Ovary (tissue), 9 donors: ENCODE data around the gene VPS36. TPM values are rescaled to one million over a fixed set of nuclear protein-coding genes. Genes with fewer than 3 reads are reported as not detected.

ENCODE experiments used
- DNase-seq, 5 donors: peaks; one replicate each; pipeline ENCODE4 v3.0.0-alpha.2; 2019 to 2020
- H3K27ac ChIP-seq, 2 donors: fragments of 200-600 bp; one replicate each; pipeline versions ENCODE4 v1.5.1 to v1.8.0; 2019 to 2022
- H3K27me3 ChIP-seq: fragments of 200-600 bp; one replicate; pipeline ENCODE4 v1.8.0; 2022
- H3K36me3 ChIP-seq: fragments of 200-600 bp; sonication (generic); one replicate; pipeline ENCODE4 v1.5.1; 2019
- H3K4me1 ChIP-seq: one replicate; pipeline ENCODE4 v1.8.1; 2013; ENCODE audit warnings: mild to moderate bottlenecking, moderate library complexity; ENCODE audit not compliant: insufficient read depth
- H3K4me3 ChIP-seq: fragments of 200-600 bp; sonication (generic); one replicate; pipeline ENCODE4 v1.5.1; 2017
- H3K9me3 ChIP-seq, 2 donors: fragments of 200-600 bp in 1 of 2; sonication (generic) in 1 of 2; one replicate each; pipeline versions ENCODE4 v1.5.1 to v1.8.1; 2013 to 2019; ENCODE audit warnings: mild to moderate bottlenecking in 1 of 2, moderate library complexity in 1 of 2
- EP300 ChIP-seq: sonication (generic); formaldehyde crosslinking; IDR thresholded peaks from one replicate; pipeline ENCODE4 v1.6.1; 2017; ENCODE audit warnings: antibody characterized with exemption
- POLR2A ChIP-seq: fragments of 450-650 bp; IDR thresholded peaks from one replicate; pipeline ENCODE4 v1.6.1; 2017; ENCODE audit warnings: antibody characterized with exemption, mild to moderate bottlenecking, moderate library complexity
- WGBS, 3 donors: extraction: QIAGEN DNeasy Blood & Tissue Kit in 1 of 3; methylation state at CpG; one replicate each; pipeline versions ENCODE4 v1.1.5 to v1.1.7; 2013 to 2017; 5-methylcytosine and 5-hydroxymethylcytosine counted together
- intact Hi-C, 4 donors: fragments of 100-400 bp; cut with DNase I; formaldehyde crosslinking; loops; one replicate each; pipeline versions ENCODE4 v1.11.0 to v1.15.1; 2022 to 2023
- polyA plus RNA-seq, 2 donors: library from polyadenylated mRNA; stranded (reverse); fragments of 200-250 nt in 1 of 2; fragments of 350-450 nt in 1 of 2; fragmentation: Illumina TruSeq in 1 of 2; extraction: RNeasy Lipid Tissue Mini Kit (QIAGEN cat#74804) in 1 of 2; gene quantifications; one replicate each; pipeline ENCODE4 v1.2.3, GENCODE V29; 2013 to 2014
- total RNA-seq, 7 donors: library from RNA; depleted of rRNA in 2 of 7; stranded (reverse); fragments of >200 nt in 2 of 7; fragmentation: NEBNext Ultra II Directional in 3 of 7; extraction: Animal tissue kit (Norgen Biotek cat#: 25700) in 3 of 7; gene quantifications; one replicate each; pipeline versions ENCODE4 v1.1.0 to v1.2.4, GENCODE V29; 2016 to 2023
- TF ChIP-seq, protein P1 (sequence below), 3 donors: fragments of 450-650 bp in 2 of 3; fragments of 200-600 bp in 1 of 3; IDR thresholded peaks; one replicate each; pipeline versions ENCODE4 v1.5.1 to v1.8.0; 2016 to 2022; ENCODE audit warnings: antibody characterized with exemption in 3 of 3, mild to moderate bottlenecking in 1 of 3
- donor health status: DM: no; HTN: no; CAD: no; lungs with moderate emphysema.
- donor health status: DM: no; HTN: no; CAD: no.
- donor health status: Bipolar disorder and iron deficiency.
- donor health status: DM: yes; HTN: yes; CAD: no.
- donor health status: DM: no; HTN: no; CAD: no.
- donor health status: DM: yes; HTN: yes; CAD: no.

Gene VPS36
- total and polyA plus RNA-seq, 9 donors, result 15.0 to 54.7 (median 32.3) TPM

DNA sequence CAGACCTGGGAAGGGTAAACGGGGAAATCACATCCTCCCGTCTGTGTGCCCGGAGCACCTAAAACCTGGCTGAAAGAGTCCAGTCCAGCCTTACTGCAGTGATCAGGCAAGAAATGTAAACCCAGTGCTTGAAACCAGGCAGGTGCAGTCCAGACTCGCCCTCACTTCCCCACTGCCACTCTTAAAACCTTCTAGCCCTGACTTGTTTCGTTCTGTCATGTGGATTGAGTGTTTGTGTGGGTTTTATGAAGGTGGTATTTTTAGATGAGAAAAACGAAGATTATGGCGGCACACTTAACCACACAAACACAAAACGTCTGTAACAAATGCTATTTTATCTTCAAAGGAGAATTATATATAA is 4.0 kb upstream of the VPS36 start:
- H3K27me3 ChIP-seq, result no peaks in the 10 kb centered on the region
- no peaks in the 10 kb centered on the region for H3K9me3 ChIP-seq
- DNase-seq, result no peak
- no peak for TF ChIP-seq EP300
- TF ChIP-seq, protein P1, sequence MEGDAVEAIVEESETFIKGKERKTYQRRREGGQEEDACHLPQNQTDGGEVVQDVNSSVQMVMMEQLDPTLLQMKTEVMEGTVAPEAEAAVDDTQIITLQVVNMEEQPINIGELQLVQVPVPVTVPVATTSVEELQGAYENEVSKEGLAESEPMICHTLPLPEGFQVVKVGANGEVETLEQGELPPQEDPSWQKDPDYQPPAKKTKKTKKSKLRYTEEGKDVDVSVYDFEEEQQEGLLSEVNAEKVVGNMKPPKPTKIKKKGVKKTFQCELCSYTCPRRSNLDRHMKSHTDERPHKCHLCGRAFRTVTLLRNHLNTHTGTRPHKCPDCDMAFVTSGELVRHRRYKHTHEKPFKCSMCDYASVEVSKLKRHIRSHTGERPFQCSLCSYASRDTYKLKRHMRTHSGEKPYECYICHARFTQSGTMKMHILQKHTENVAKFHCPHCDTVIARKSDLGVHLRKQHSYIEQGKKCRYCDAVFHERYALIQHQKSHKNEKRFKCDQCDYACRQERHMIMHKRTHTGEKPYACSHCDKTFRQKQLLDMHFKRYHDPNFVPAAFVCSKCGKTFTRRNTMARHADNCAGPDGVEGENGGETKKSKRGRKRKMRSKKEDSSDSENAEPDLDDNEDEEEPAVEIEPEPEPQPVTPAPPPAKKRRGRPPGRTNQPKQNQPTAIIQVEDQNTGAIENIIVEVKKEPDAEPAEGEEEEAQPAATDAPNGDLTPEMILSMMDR (IDR thresholded peaks at IDR 0.05), result no peak
- TF ChIP-seq POLR2A, result no peak
- H3K36me3 ChIP-seq, result no peaks in the 10 kb centered on the region
- peaks cover 3% of the 10 kb centered on the region for H3K4me1 ChIP-seq
- peak overlapping the region; percentile 55 for H3K4me3 ChIP-seq
- intact Hi-C loops, result loop anchor here in 2 of 4 donors (5.0 to 10.0 kb wide), 4 partner anchors 110 to 1002 kb away; partner anchors contain the start of gene INTS6 (in 1 of the 2)
- H3K27ac ChIP-seq, result peak overlapping the region; percentile 79 to 87
- WGBS, 3 donors, result 0 to 7% (median 2%) methylated on average over 8 of the region's 8 CpGs

GRCh38 chr13:52452470-52452869 is 2.0 kb upstream of the VPS36 start:
- no peak for DNase-seq
- TF ChIP-seq EP300 (no peak), POLR2A (no peak)
- TF ChIP-seq, protein P1 (IDR thresholded peaks at IDR 0.05), result no peak
- intact Hi-C loops, result loop anchor here in 2 of 4 donors (5.0 to 10.0 kb wide), 4 partner anchors 108 to 1000 kb away; partner anchors contain the start of gene INTS6 (in 1 of the 2)
- Histone ChIP-seq H3K4me1 (peaks cover 10% of the 10 kb centered on the region), H3K9me3 (no peaks in the 10 kb centered on the region), H3K27ac (no peak overlapping the region), H3K36me3 (no peaks in the 10 kb centered on the region), H3K27me3 (no peaks in the 10 kb centered on the region), H3K4me3 (no peak overlapping the region)
- 56 to 76% (median 73%) methylated on average over 2 of the region's 2 CpGs for WGBS, 3 donors

DNA sequence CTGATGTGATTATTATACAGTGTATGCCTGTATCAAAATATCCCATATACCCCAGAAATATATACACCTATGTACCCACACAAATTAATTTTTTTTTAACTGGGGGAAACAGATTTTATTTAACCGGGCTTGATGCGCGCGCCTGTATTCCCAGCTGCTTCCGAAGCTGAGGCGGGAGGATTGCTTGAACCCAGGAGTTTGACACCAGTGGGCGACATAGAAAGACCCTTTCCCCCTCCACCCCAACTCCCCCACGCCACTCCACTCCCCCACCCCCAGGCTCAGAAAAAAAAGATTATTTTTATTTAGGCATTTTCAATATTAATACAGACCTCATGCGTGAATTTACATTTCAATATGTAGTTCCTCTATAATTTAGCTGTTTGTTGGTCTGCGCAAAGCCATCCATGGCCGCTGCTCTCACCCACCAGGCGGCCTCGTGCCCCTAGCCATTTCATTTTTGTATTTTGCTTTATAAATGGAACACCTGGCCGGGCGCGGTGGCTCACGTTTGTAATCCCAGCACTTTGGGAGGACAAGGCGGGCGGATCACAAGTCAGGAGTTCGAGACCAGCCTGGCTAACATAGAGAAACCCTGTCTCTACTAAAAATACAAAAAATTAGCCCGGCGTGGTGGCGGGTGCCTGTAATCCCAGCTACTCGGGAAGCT is 836 bp upstream of the VPS36 start:
- DNase-seq, result no peak
- Histone ChIP-seq H3K27ac (no peak overlapping the region), H3K9me3 (no peaks in the 10 kb centered on the region), H3K27me3 (no peaks in the 10 kb centered on the region), H3K4me3 (no peak overlapping the region), H3K36me3 (no peaks in the 10 kb centered on the region), H3K4me1 (peaks cover 10% of the 10 kb centered on the region)
- intact Hi-C loops, result loop anchor here in 2 of 4 donors (5.0 to 10.0 kb wide), 4 partner anchors 106 to 999 kb away; partner anchors contain the start of gene INTS6 (in 1 of the 2)
- TF ChIP-seq POLR2A (no peak), EP300 (no peak)
- TF ChIP-seq, protein P1 (IDR thresholded peaks at IDR 0.05), result no peak
- 78 to 82% (median 81%) methylated on average over 24 of the region's 24 CpGs for WGBS, 3 donors

- no peak for DNase-seq
- TF ChIP-seq POLR2A (no peak), EP300 (no peak)
- TF ChIP-seq, protein P1 (IDR thresholded peaks at IDR 0.05), result no peak
- Histone ChIP-seq H3K27me3 (no peaks in the 10 kb centered on the region), H3K27ac (no peak overlapping the region), H3K4me1 (peaks cover 10% of the 10 kb centered on the region), H3K36me3 (no peaks in the 10 kb centered on the region), H3K4me3 (peak overlapping the region; percentile 94), H3K9me3 (no peaks in the 10 kb centered on the region)
- WGBS, 3 donors, result 5 to 6% (median 6%) methylated on average over 8 of the region's 8 CpGs
- intact Hi-C loops, result loop anchor here in 2 of 4 donors (5.0 to 10.0 kb wide), 4 partner anchors 106 to 998 kb away; partner anchors contain the start of gene INTS6 (in 1 of the 2)
These were observed 321 bp upstream of the VPS36 start for GRCh38 chr13:52450793-52451116.
